ENCODE results near the gene PLS1. TPM values are rescaled to one million over a fixed set of nuclear protein-coding genes. Genes with fewer than 3 reads are reported as not detected.
"Not testable (repeated sequence)": the region's sequence is repeated elsewhere in the genome, so short reads cannot be mapped to it uniquely, and the experiment has no call there.

PLS1 gene, protein sequence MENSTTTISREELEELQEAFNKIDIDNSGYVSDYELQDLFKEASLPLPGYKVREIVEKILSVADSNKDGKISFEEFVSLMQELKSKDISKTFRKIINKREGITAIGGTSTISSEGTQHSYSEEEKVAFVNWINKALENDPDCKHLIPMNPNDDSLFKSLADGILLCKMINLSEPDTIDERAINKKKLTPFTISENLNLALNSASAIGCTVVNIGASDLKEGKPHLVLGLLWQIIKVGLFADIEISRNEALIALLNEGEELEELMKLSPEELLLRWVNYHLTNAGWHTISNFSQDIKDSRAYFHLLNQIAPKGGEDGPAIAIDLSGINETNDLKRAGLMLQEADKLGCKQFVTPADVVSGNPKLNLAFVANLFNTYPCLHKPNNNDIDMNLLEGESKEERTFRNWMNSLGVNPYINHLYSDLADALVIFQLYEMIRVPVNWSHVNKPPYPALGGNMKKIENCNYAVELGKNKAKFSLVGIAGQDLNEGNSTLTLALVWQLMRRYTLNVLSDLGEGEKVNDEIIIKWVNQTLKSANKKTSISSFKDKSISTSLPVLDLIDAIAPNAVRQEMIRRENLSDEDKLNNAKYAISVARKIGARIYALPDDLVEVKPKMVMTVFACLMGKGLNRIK
- not detected for polyA plus RNA-seq

- Mint-ChIP-seq H3K27me3 (peaks cover 6% of the 10 kb centered on the region), H3K9me3 (no peaks in the 10 kb centered on the region), H3K4me1 (peaks cover 0 to 8% (median 6%) of the 10 kb centered on the region in 3 donors), H3K4me3 (peak within 1 kb of the TSS; percentile 91 to 96 (median 93)), H3K27ac (peak within 1 kb of the TSS; percentile 8 to 80 (median 15)), H3K36me3 (no peaks in the 10 kb centered on the region)
Measured at GRCh38 chr3:142595951-142596725, at the start of gene PLS1. Gene PLS1 (plus strand): TSS chr3:142596393. CDS start chr3:142664238, 67,845 bp downstream.

DNA sequence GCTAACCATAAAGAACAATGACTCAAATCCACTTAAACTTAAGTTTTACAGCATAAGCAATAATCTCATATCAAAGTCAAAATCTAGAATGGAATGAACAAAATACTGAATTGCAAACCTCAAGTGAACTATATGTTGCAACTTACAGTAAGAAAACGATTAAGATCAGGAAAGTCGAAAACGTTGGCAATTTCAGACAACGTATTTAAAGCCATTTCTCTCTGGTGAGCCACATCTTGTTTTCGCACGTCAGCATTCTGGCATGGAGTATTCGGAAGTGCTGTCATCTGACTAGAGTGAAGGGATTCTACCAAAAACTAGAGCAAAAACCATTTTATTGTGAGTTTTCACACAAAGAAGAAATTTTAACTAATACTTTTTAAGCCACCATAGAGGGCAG is 46.2 kb upstream of the PLS1 start:
- no peak overlapping the region for H3K27ac Mint-ChIP-seq
- peaks cover 25% of the 10 kb centered on the region for H3K36me3 Mint-ChIP-seq
- no peaks in the 10 kb centered on the region for H3K4me1 Mint-ChIP-seq
- H3K27me3 Mint-ChIP-seq, result no peaks in the 10 kb centered on the region
- no peak overlapping the region for H3K4me3 Mint-ChIP-seq
- no peaks in the 10 kb centered on the region for H3K9me3 Mint-ChIP-seq

GRCh38 chr3:142552579-142552978 is 43.6 kb upstream of the PLS1 start:
- not testable (repeated sequence) for H3K27ac Mint-ChIP-seq, H3K9me3 Mint-ChIP-seq, H3K27me3 Mint-ChIP-seq, H3K4me3 Mint-ChIP-seq, H3K4me1 Mint-ChIP-seq
- H3K36me3 Mint-ChIP-seq, result peaks cover 29% of the 10 kb centered on the region

GRCh38 chr3:142553741-142554140 is 42.5 kb upstream of the PLS1 start:
- Mint-ChIP-seq H3K27ac (no peak overlapping the region), H3K9me3 (no peaks in the 10 kb centered on the region), H3K36me3 (peaks cover 29% of the 10 kb centered on the region), H3K27me3 (no peaks in the 10 kb centered on the region), H3K4me3 (no peak overlapping the region), H3K4me1 (no peaks in the 10 kb centered on the region)

- no peaks in the 10 kb centered on the region for H3K27me3 Mint-ChIP-seq
- H3K4me3 Mint-ChIP-seq, result no peak overlapping the region
- H3K9me3 Mint-ChIP-seq, result no peaks in the 10 kb centered on the region
Measured at GRCh38 chr3:142560118-142560517, 36.1 kb upstream of the PLS1 start.

DNA sequence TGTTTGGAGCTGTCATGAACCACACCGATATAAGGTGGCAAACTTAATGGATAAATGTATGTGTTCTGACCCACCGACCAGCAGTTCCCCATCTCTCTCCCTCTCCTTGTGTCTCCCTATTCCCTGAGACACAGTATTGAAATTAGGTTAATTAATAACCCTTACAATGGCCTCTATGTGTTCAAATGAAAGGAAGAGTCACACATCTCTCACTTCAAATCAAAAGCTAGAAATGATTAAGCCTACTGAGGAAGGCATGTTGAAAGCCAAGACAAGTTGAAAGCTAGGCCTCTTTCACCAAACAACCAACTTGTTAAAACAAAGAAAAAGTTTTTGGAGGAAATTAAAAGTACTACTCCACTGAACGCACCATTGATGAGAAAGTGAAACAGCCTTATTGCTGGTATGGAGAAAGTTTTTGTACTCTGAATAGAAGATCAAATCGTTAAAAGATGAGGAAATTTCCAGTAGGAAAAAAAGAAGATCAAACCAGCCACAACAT is 32.6 kb upstream of the PLS1 start:
- Mint-ChIP-seq H3K27ac (peak overlapping the region in 1 of 3 donors; percentile 21), H3K36me3 (peaks cover 6% of the 10 kb centered on the region)

More at GRCh38 chr3:142560118-142560517, 36.1 kb upstream of the PLS1 start:
- H3K4me1 Mint-ChIP-seq, result no peaks in the 10 kb centered on the region
- H3K36me3 Mint-ChIP-seq, result peaks cover 5% of the 10 kb centered on the region
- H3K27ac Mint-ChIP-seq, result no peak overlapping the region

GRCh38 chr3:142566096-142566495 is 30.1 kb upstream of the PLS1 start:
- Mint-ChIP-seq H3K36me3 (peaks cover 9% of the 10 kb centered on the region), H3K27ac (no peak overlapping the region), H3K4me3 (no peak overlapping the region), H3K4me1 (peaks cover 6 to 9% (median 8%) of the 10 kb centered on the region in 3 donors), H3K9me3 (no peaks in the 10 kb centered on the region), H3K27me3 (no peaks in the 10 kb centered on the region)

More for the DNA sequence above, 32.6 kb upstream of the PLS1 start:
- Mint-ChIP-seq H3K9me3 (no peaks in the 10 kb centered on the region), H3K4me1 (peaks cover 0 to 1% (median 0%) of the 10 kb centered on the region in 3 donors), H3K27me3 (no peaks in the 10 kb centered on the region), H3K4me3 (no peak overlapping the region)

DNA sequence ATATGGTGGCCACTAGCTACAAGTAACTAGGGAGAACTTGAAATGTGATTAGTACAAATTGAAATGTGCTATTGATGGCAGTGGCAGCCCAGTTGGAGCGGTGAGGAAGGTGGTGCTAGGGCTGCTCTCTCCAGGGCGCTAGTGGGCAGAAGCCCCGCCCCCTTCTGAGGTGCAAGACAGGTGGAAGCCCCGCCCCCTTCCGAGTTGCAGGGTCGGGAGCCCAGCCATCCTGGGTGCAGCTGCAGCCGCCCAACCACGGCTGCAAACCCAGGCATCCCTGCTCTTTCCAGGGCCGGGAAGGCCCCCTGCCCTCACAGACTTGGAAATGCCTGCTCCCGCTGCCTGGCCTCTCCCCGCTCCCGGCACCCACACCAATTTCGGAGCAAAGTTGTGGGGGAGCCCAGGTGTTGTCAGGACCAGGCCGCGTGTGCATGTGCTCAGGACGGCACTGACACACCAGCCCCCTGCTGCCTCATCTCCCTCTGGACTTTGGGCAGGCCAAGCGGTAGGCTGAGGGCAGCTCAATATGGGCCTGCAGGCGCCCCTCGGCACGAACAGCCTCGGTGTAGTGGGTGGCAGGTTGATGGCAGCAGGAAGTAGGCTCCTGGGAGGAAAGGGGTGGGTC is 27.7 kb upstream of the PLS1 start:
- no peak overlapping the region for H3K4me3 Mint-ChIP-seq
- no peak overlapping the region for H3K27ac Mint-ChIP-seq
- peaks cover 6% of the 10 kb centered on the region for H3K36me3 Mint-ChIP-seq
- H3K4me1 Mint-ChIP-seq, result peaks cover 8 to 10% (median 9%) of the 10 kb centered on the region in 3 donors
- H3K27me3 Mint-ChIP-seq, result no peaks in the 10 kb centered on the region
- H3K9me3 Mint-ChIP-seq, result no peaks in the 10 kb centered on the region

DNA sequence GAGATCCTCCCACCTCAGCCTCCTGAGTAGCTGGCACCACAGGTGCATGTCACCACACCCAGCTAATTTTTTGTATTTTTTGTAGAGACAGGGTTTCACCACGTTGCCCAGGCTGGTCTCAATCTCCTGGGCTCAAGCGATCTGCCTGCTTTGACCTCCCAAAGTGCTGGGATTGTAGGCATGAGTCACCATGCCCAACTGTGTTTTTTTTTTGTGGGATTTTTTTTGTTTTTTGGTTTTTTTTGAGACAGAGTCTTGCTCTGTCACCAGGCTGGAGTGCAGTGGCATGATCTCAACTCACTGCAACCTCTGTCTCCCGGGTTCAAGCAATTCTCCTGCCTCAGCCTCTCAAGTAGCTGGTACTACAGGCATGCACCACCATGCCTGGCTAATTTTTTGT is 26.8 kb upstream of the PLS1 start:
- Mint-ChIP-seq H3K27ac (peak overlapping the region in 1 of 3 donors; percentile 55), H3K4me1 (peaks cover 8 to 14% (median 12%) of the 10 kb centered on the region in 3 donors)
- not testable (repeated sequence) for H3K9me3 Mint-ChIP-seq, H3K27me3 Mint-ChIP-seq, H3K4me3 Mint-ChIP-seq, H3K36me3 Mint-ChIP-seq

DNA sequence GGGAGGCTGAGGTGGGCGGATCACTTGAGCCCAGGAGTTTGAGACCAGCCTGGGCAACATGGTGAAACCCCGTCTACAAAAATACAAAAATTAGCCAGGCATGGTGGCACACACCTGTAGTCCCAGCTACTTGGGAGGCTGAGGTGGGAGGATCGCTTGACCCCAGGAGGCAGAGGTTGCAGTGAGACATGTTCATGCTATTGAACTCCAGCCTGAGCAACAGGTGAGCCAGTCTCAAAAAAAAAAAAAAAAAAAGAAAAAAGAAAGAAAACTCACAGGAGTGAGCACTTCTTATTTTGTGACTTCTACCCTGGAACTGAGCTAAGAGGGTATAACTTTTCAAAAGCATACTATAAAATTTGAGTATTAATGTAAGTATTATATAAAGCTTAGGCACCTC is 22.0 kb upstream of the PLS1 start:
- H3K4me3 Mint-ChIP-seq, result peak overlapping the region in 2 of 4 donors; percentile 31 to 68

GRCh38 chr3:142574665-142575064 is 21.5 kb upstream of the PLS1 start:
- Mint-ChIP-seq H3K27me3 (no peaks in the 10 kb centered on the region), H3K27ac (peak overlapping the region in 1 of 3 donors; percentile 20), H3K4me3 (peak overlapping the region in 3 of 4 donors; percentile 21 to 68 (median 65))

More for the DNA sequence above, 22.0 kb upstream of the PLS1 start:
- not testable (repeated sequence) for H3K27ac Mint-ChIP-seq, H3K9me3 Mint-ChIP-seq, H3K27me3 Mint-ChIP-seq
- peaks cover 12% of the 10 kb centered on the region for H3K36me3 Mint-ChIP-seq
- peaks cover 35 to 53% (median 43%) of the 10 kb centered on the region in 3 donors for H3K4me1 Mint-ChIP-seq

DNA sequence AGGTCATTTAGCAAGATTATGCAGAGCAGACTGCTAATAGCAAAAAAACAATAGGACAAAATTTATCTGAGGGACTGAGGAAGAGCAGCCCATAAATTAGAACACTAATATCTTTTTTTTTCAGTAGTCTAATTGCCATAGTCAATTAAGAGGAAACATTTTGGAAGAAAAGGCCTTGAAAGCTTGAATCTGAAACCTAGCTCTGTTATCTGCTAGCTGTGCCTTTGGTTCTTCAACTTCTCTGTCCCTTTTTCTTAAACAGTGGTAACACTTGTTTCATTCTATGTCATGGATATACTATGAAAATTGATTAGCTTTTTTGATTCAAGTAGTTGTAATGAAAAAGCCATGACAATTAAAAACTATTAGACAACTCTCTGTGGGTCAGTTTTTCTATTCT is 19.4 kb upstream of the PLS1 start:
- Mint-ChIP-seq H3K4me1 (peaks cover 27 to 44% (median 42%) of the 10 kb centered on the region in 3 donors), H3K27ac (peak overlapping the region in 1 of 3 donors; percentile 62), H3K36me3 (peaks cover 9% of the 10 kb centered on the region), H3K27me3 (no peaks in the 10 kb centered on the region), H3K4me3 (peak overlapping the region; percentile 92 to 96 (median 96)), H3K9me3 (no peaks in the 10 kb centered on the region)

More at GRCh38 chr3:142574665-142575064, 21.5 kb upstream of the PLS1 start:
- Mint-ChIP-seq H3K9me3 (no peaks in the 10 kb centered on the region), H3K36me3 (peaks cover 12% of the 10 kb centered on the region), H3K4me1 (peaks cover 35 to 52% (median 47%) of the 10 kb centered on the region in 3 donors)

- Mint-ChIP-seq H3K9me3 (no peaks in the 10 kb centered on the region), H3K27ac (peak overlapping the region; percentile 62 to 98 (median 97)), H3K4me3 (peak overlapping the region; percentile 92 to 96 (median 96)), H3K4me1 (peaks cover 27 to 44% (median 42%) of the 10 kb centered on the region in 3 donors), H3K27me3 (no peaks in the 10 kb centered on the region), H3K36me3 (peaks cover 9% of the 10 kb centered on the region)
Measured at GRCh38 chr3:142577696-142578328, 18.4 kb upstream of the PLS1 start.
